ENCODE measurements around the gene AVL9.
A peak's percentile ranks its signal among the peaks of the same experiment; 100 is the strongest.

AVL9 gene

GRCh38 chr7:32535162-32535702 lies 39.9 kb downstream of the AVL9 start:
- DNase-seq = no peak

- DNase-seq = no peak
Observed at GRCh38 chr7:32536016-32536415, 40.7 kb downstream of the AVL9 start.

- no peak for DNase-seq
Observed at GRCh38 chr7:32536585-32536984, 41.3 kb downstream of the AVL9 start.

DNA sequence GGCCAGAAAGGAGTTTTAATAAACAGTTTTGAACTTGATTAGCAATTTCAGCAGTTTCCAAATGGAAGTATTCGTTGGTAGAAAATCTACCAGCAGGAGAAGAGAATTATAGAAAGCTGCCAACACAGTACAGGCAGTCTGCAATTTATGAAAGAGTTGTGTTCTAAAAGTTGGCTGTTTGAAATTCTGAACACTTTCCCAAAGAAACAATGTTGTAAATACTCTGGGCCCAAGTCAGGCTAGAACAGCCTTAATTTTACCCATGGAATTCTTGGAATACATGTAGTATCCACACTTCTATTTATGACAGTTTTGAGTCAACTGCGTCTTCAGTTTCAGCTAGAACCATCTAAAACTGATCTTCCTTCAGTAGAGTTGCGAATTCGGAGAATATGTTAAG lies 42.5 kb downstream of the AVL9 start:
- DNase-seq = no peak

DNA sequence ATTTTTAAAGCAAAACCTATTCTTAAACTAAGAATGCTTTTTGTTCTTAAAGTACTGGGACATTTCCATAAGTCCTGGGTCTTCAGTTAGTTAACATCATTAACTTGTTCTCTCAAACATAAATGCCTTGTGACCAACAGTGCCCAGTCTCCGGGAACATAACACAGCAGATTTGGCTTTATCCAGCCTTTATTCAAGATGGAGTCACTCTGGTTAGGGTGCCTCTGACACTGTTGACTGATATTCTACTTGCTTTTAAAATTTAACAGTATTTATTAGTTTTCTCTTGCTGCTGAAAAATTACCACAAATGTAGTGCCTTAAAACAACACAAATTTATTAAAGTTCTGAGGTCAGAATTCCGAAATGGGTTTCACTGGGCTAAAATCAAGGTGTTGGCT lies 44.1 kb downstream of the AVL9 start:
- no peak for DNase-seq

DNA sequence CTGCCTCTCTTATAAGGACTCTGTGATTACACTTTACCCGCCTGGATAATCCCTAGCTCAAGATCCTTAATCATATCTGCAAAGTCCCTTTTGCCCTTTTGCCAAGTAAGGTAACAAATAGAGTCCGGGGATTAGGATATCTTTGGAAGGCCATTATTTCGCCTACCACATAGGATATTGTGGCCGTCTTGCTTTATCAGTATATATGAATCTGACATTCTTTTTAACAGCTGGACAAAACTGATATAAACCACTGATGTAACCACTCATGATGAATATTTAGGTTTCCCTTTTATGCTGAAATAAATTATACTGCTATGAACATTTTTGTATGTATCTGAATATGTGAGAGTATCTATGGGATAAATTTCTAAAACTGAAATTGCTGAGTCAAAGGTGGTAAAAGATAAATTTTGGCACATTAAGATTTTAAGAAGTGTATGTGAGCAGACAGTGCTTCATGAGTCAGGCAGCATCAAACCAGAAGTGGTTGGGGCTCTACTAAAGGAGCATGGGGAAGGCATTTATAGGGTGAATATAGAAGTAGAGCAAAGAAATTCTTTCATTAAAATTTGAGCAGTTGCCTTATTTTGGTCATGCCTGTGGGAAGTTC lies 44.7 kb downstream of the AVL9 start:
- DNase-seq = peak; percentile 24

GRCh38 chr7:32542595-32542994 lies 47.3 kb downstream of the AVL9 start:
- no peak for DNase-seq

DNA sequence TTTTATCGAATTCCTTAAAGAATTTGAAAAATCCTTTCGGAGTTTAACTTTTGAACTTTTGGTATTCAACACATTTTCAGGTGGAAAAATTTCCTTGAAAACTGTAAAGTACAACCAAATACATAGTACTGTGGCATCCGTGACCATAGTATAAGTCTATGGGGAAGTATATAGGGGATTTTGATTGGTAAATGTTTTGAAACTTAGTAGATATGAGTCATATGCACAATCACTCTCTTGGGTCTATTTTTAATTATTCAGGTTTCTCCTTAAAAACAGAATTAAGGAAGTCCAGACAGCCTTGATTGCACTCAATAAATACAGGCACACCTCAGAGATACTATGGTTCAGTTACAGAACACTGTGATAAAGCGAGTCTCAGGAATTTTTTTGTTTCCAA lies 64.2 kb downstream of the AVL9 start:
- DNase-seq = no peak

DNA sequence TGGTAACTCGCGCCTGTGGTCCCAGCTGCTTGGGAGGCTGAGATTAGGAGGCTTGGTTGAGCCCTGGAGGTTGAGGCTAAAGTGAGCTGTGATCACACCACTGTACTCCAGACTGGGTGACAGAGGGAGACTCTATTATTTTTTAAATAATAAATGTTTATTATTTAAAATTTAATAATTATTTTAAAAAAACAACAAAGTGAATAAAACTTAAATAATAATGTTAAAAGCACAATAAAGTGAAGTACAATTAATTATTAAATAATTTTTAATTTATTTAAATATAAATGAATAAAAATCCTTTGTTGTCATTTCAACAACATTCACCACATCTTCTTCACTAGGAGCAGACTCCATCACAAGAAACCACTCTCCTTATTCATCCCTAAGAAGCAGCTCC lies 64.8 kb downstream of the AVL9 start:
- DNase-seq = no peak

- peak; percentile 31 for DNase-seq
Observed at GRCh38 chr7:32561613-32562012, 66.3 kb downstream of the AVL9 start.

- no peak for DNase-seq
Observed at GRCh38 chr7:32564542-32564941, 69.3 kb downstream of the AVL9 start.

GRCh38 chr7:32569388-32570289 lies 74.3 kb downstream of the AVL9 start:
- DNase-seq = no peak

GRCh38 chr7:32573110-32573687 lies 77.9 kb downstream of the AVL9 start:
- no peak for DNase-seq

- no peak for DNase-seq
Observed at GRCh38 chr7:32574626-32575025, 79.3 kb downstream of the AVL9 start.

- DNase-seq = no peak
Observed at GRCh38 chr7:32577421-32577820, 82.1 kb downstream of the AVL9 start.

GRCh38 chr7:32579776-32580175 lies 84.5 kb downstream of the AVL9 start:
- DNase-seq = no peak

DNA sequence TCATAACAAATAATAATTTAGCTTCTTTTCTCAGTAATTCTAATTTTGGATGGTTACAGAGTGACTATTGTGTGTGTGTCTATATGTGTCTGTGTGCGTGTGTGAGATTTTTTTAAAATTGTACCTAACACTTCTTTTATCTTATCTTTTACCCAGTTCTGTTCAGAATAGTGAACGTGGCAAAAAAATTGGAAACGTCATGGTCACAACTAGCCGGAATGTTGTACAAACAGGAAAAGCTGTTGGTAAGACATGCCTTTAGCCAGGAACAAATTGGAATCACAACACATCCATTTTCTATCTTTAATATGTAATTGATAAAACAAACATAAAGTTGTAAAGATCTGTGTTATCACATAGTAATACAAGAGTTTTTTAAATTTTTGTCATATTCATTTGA lies 85.4 kb downstream of the AVL9 start:
- no peak for DNase-seq

DNA sequence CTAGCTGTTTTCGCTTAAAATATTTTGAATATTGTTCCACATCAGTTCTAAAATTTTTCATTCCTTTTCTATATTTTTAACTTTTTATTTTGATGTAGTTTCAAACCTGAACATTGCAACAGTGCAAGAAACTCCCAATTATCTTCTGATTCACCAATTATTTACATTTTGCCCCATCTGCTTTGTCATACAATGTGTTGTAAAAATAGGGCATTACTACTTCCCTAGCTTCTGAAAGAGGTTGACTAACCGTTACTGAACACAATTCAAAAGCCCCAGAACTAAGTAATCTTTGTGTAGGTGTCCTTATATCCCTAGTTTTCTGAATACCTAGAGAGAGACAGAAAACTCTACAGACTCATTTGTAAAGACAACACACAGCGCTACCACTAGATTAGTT lies 86.7 kb downstream of the AVL9 start:
- DNase-seq = no peak

GRCh38 chr7:32583791-32584190 lies 88.5 kb downstream of the AVL9 start:
- DNase-seq = no peak

GRCh38 chr7:32586291-32587221 lies 91.3 kb downstream of the AVL9 start:
- DNase-seq = no peak

- DNase-seq = no peak
Observed at GRCh38 chr7:32587411-32587948, 92.2 kb downstream of the AVL9 start.

DNA sequence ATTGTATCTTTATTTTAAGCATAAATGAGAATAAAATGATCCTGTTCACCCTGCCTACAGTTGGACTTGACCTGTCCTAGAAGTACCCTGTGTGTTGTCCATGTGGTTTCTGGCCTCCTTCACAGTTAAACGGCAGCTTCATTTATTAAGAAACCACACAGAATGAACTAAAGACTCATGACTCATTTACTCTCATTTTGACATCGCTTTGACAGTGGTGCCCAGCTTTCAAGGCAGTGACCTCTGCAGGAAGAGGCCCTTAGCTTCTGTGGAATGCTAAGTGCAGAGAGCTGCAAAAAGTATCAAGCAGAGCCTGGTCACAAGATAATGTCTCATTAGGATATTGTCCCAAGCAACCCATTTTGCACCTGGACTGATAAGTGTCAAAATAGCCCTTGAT lies 93.4 kb downstream of the AVL9 start:
- peak; percentile 76 for DNase-seq

Data from activated CD4-positive, alpha-beta T cell treated with anti-CD3 and anti-CD28 coated beads, Interleukin-2, amount 50 U/mL, for 16 hours (primary cell).